Activated naive CD8-positive, alpha-beta T cell (primary cell): ENCODE data around the gene AGT.

Source experiments
- H3K27ac Mint-ChIP-seq: one replicate; pipeline ENCODE4 v1.8.0; 2021; ENCODE audit warnings: mixed read lengths
- H3K27me3 Mint-ChIP-seq: one replicate; pipeline ENCODE4 v1.8.0; 2021; ENCODE audit warnings: mixed read lengths
- H3K36me3 Mint-ChIP-seq: one replicate; pipeline ENCODE4 v1.8.0; 2021; ENCODE audit warnings: mixed read lengths
- H3K4me1 Mint-ChIP-seq: one replicate; pipeline ENCODE4 v1.8.0; 2021; ENCODE audit warnings: low read depth, mixed read lengths
- H3K4me3 Mint-ChIP-seq: one replicate; pipeline ENCODE4 v1.8.0; 2021; ENCODE audit warnings: mild to moderate bottlenecking, mixed read lengths
- H3K9me3 Mint-ChIP-seq: one replicate; pipeline ENCODE4 v1.8.0; 2021; ENCODE audit warnings: low read depth, mixed read lengths

AGT gene

GRCh38 chr1:230749150-230749549 is 35.2 kb upstream of the AGT start:
- peaks cover 2% of the 10 kb centered on the region for H3K27me3 Mint-ChIP-seq
- H3K27ac Mint-ChIP-seq: no peak overlapping the region
- no peaks in the 10 kb centered on the region for H3K36me3 Mint-ChIP-seq
- H3K9me3 Mint-ChIP-seq: no peaks in the 10 kb centered on the region
- H3K4me1 Mint-ChIP-seq: no peaks in the 10 kb centered on the region
- H3K4me3 Mint-ChIP-seq: no peak overlapping the region

- no peak overlapping the region for H3K27ac Mint-ChIP-seq
- H3K27me3 Mint-ChIP-seq: peaks cover 2% of the 10 kb centered on the region
- no peak overlapping the region for H3K4me3 Mint-ChIP-seq
- H3K36me3 Mint-ChIP-seq: no peaks in the 10 kb centered on the region
- H3K9me3 Mint-ChIP-seq: no peaks in the 10 kb centered on the region
- no peaks in the 10 kb centered on the region for H3K4me1 Mint-ChIP-seq
These were observed 34.2 kb upstream of the AGT start for GRCh38 chr1:230747890-230748800.

GRCh38 chr1:230747127-230747730 is 33.3 kb upstream of the AGT start, which contains the start of gene CAPN9:
CAPN9 (plus strand) TSS chr1:230747388; CDS start chr1:230747497, 109 bp downstream.
- Mint-ChIP-seq H3K36me3 (no peaks in the 10 kb centered on the region), H3K27me3 (peaks cover 2% of the 10 kb centered on the region), H3K27ac (no peak within 1 kb of the TSS), H3K4me1 (no peaks in the 10 kb centered on the region), H3K4me3 (no peak within 1 kb of the TSS), H3K9me3 (no peaks in the 10 kb centered on the region)

- Mint-ChIP-seq H3K4me3 (no peak overlapping the region), H3K27me3 (peaks cover 2% of the 10 kb centered on the region), H3K9me3 (no peaks in the 10 kb centered on the region), H3K4me1 (no peaks in the 10 kb centered on the region), H3K36me3 (no peaks in the 10 kb centered on the region), H3K27ac (no peak overlapping the region)
These were observed 32.7 kb upstream of the AGT start for GRCh38 chr1:230746617-230747016.

- H3K9me3 Mint-ChIP-seq: no peaks in the 10 kb centered on the region
- peaks cover 4% of the 10 kb centered on the region for H3K27me3 Mint-ChIP-seq
- no peak overlapping the region for H3K27ac Mint-ChIP-seq
- H3K4me1 Mint-ChIP-seq: no peaks in the 10 kb centered on the region
- H3K36me3 Mint-ChIP-seq: no peaks in the 10 kb centered on the region
- H3K4me3 Mint-ChIP-seq: no peak overlapping the region
These were observed 31.1 kb upstream of the AGT start for GRCh38 chr1:230745071-230745470.

GRCh38 chr1:230744382-230744781 is 30.5 kb upstream of the AGT start:
- H3K27ac Mint-ChIP-seq: no peak overlapping the region
- H3K9me3 Mint-ChIP-seq: no peaks in the 10 kb centered on the region
- no peaks in the 10 kb centered on the region for H3K4me1 Mint-ChIP-seq
- H3K36me3 Mint-ChIP-seq: no peaks in the 10 kb centered on the region
- peaks cover 3% of the 10 kb centered on the region for H3K27me3 Mint-ChIP-seq
- H3K4me3 Mint-ChIP-seq: no peak overlapping the region

- Mint-ChIP-seq H3K4me1 (no peaks in the 10 kb centered on the region), H3K36me3 (no peaks in the 10 kb centered on the region), H3K27ac (no peak overlapping the region), H3K27me3 (peaks cover 3% of the 10 kb centered on the region), H3K4me3 (no peak overlapping the region), H3K9me3 (no peaks in the 10 kb centered on the region)
These were observed 30.0 kb upstream of the AGT start for GRCh38 chr1:230743899-230744298.

DNA sequence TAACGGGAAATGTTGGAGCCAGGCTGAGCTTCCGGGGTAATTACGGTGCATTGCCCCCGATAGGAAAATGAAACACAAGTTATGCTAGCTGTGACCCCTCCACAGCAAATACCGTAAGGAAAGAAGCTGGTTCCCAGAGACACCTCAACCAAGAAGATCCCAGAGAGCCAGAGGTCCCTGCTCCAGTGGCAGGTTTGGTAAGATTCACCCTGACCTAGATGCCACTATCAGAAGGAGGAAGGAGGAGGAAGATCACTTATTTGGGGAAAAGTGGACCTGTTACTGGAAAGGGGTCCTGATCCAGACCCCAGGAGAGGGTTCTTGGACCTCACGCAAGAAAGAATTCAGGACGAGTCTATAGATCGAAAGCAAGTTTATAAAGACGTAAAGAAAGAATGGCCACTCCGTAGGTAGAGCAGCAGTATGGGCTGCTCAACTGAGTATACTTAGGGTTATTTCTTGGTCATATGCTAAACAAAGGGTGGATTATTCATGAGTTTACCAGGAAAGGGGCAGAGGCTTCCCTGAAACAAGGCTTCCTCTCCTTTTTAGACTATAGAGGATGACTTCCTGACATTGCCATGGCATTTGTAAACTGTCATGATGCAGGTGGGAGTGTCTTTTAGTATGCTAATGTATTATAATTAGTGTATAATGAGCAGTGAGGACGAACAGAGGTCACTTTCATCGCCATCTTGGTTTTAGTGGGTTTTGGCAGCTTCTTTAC is 25.8 kb upstream of the AGT start:
- H3K4me1 Mint-ChIP-seq: no peaks in the 10 kb centered on the region
- peaks cover 8% of the 10 kb centered on the region for H3K27me3 Mint-ChIP-seq
- no peak overlapping the region for H3K4me3 Mint-ChIP-seq
- H3K27ac Mint-ChIP-seq: no peak overlapping the region
- no peaks in the 10 kb centered on the region for H3K36me3 Mint-ChIP-seq
- no peaks in the 10 kb centered on the region for H3K9me3 Mint-ChIP-seq

- Mint-ChIP-seq H3K27ac (no peak overlapping the region), H3K36me3 (no peaks in the 10 kb centered on the region), H3K4me3 (no peak overlapping the region), H3K9me3 (no peaks in the 10 kb centered on the region), H3K4me1 (no peaks in the 10 kb centered on the region), H3K27me3 (peaks cover 11% of the 10 kb centered on the region)
These were observed 23.8 kb upstream of the AGT start for GRCh38 chr1:230737622-230738262.

GRCh38 chr1:230735447-230735846 is 21.5 kb upstream of the AGT start:
- H3K27me3 Mint-ChIP-seq: peaks cover 9% of the 10 kb centered on the region
- no peaks in the 10 kb centered on the region for H3K4me1 Mint-ChIP-seq
- H3K4me3 Mint-ChIP-seq: no peak overlapping the region

DNA sequence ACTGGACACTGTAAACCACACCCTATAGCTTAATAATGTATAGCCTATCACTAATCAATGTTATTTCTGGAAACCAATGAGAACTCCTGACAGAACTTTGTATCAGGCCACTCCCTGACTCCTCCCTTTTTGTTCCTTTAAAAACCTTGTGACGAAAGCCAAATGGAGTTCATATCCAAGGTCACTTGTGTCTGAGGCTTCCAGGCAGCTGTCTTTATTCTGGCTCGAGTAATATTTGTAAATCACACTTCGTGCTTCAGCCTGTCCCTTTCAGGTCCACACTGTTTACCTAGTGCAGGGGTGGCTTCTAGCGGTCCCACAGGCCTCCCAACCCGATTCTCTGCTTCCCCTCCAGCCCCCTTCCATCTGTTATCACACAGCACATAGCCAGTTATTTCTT is 17.1 kb upstream of the AGT start:
- Mint-ChIP-seq H3K27me3 (peaks cover 11% of the 10 kb centered on the region), H3K9me3 (no peaks in the 10 kb centered on the region), H3K4me3 (no peak overlapping the region), H3K27ac (no peak overlapping the region), H3K36me3 (no peaks in the 10 kb centered on the region), H3K4me1 (no peaks in the 10 kb centered on the region)

More at GRCh38 chr1:230735447-230735846, 21.5 kb upstream of the AGT start:
- no peaks in the 10 kb centered on the region for H3K36me3 Mint-ChIP-seq
- H3K27ac Mint-ChIP-seq: no peak overlapping the region
- no peaks in the 10 kb centered on the region for H3K9me3 Mint-ChIP-seq

DNA sequence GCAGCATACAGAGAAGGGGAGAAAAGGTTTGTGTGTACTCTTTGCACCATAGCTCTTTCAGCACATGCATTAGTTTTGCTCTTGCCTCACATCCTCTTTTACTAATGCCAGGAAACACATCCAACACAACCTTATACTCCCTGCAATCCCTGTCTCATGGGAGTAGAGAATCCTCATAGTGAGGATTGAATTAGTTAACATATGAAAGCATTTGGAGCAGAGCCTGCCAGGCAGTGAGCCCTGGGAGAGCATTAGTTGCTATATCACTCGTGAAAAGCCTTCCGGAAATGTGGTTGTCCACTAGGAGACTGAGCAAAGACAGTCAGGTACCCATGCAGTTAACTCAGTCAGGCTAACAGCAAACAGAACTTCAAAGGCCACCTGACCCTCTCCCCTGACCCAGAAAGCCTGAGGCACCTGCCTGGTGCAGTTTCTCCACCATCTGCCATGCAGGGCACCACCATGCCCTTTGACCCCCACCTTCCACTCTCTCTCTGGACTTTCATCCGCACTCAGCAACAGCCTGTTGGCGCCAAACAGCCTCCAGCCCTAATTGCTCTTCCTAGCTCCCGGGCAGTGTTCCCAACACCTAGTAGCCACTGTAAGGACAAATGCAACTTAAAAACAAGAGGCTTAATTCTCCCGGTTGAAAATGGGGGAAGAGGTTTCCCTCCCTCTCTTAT is 14.9 kb upstream of the AGT start:
- H3K27ac Mint-ChIP-seq: no peak overlapping the region

DNA sequence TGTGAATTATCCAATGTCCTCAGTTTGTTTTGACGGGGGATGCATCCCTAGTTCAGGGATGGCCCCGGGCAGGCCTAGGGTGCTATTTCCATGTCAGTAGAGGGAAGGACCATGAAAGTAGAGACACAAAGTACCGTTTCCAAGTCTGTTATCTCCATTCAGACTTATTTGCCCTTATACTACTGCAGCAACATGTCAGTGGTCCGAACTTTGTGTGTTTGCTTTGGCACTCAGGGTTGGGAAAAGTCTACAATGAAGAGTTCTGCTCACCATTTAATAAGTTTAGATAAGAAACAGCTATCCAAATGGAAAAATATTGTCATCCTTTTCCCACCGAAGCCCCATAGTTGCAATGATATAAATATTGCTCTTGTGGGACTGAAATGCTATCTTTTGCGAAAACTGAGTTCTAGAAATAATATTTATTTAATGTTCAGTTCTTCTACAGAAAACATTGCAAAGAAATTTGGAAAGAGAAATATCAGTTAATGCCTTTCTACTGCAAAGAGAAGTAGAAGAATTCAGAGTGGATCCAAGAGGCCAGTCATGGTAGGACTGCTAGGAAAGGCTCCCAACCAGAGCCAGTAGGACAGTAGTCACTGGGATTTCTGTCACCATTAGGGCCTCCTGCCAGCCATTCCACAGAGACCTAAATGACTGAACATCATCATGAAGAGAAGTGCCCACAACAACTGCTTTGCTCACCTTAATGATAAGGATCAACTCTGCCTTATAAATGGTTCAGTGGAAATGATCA is 11.5 kb upstream of the AGT start:
- Mint-ChIP-seq H3K9me3 (no peaks in the 10 kb centered on the region), H3K27ac (no peak overlapping the region), H3K36me3 (peaks cover 3% of the 10 kb centered on the region), H3K4me1 (no peaks in the 10 kb centered on the region), H3K27me3 (peaks cover 7% of the 10 kb centered on the region), H3K4me3 (no peak overlapping the region)

More for the DNA sequence above, 14.9 kb upstream of the AGT start:
- peaks cover 8% of the 10 kb centered on the region for H3K27me3 Mint-ChIP-seq
- no peaks in the 10 kb centered on the region for H3K36me3 Mint-ChIP-seq
- H3K9me3 Mint-ChIP-seq: no peaks in the 10 kb centered on the region
- no peak overlapping the region for H3K4me3 Mint-ChIP-seq
- no peaks in the 10 kb centered on the region for H3K4me1 Mint-ChIP-seq
